Thymus (tissue), 11 donors: ENCODE data around the gene ATP6V1F. TPM values are rescaled to one million over a fixed set of nuclear protein-coding genes. Genes with fewer than 3 reads are reported as not detected.

Experiments used
- DNase-seq, 9 donors: peaks; one replicate each; pipeline ENCODE4 v3.0.0-alpha.2; 2013; ENCODE audit warnings: low spot score in 9 of 9, low read depth in 6 of 9, missing footprints in 1 of 9
- H3K27ac ChIP-seq, 2 donors: one replicate each; pipeline ENCODE4 v1.5.1; 2013; ENCODE audit warnings: control low read depth in 1 of 2, low read depth in 1 of 2, low read length in 1 of 2, mild to moderate bottlenecking in 1 of 2, moderate library complexity in 1 of 2
- H3K27me3 ChIP-seq, 2 donors: one replicate each; pipeline ENCODE4 v1.5.1; 2013; ENCODE audit warnings: low read length in 1 of 2; ENCODE audit not compliant: control insufficient read depth in 2 of 2, insufficient read depth in 1 of 2
- H3K36me3 ChIP-seq, 2 donors: one replicate each; pipeline ENCODE4 v1.5.1; 2013; ENCODE audit warnings: low read length in 1 of 2, mild to moderate bottlenecking in 1 of 2, moderate library complexity in 1 of 2; ENCODE audit not compliant: control insufficient read depth in 2 of 2, insufficient read depth in 2 of 2
- H3K4me1 ChIP-seq, 2 donors: one replicate each; pipeline ENCODE4 v1.5.1; 2013; ENCODE audit warnings: low read length in 2 of 2; ENCODE audit not compliant: control insufficient read depth in 2 of 2, insufficient read depth in 2 of 2
- H3K4me3 ChIP-seq, 2 donors: one replicate each; pipeline ENCODE4 v1.5.1; 2013; ENCODE audit warnings: low read length in 2 of 2, control low read depth in 1 of 2, mild to moderate bottlenecking in 1 of 2
- H3K9me3 ChIP-seq, 2 donors: one replicate each; pipeline ENCODE4 v1.5.1; 2013; ENCODE audit warnings: low read length in 1 of 2, mild to moderate bottlenecking in 1 of 2; ENCODE audit not compliant: control insufficient read depth in 2 of 2, insufficient read depth in 1 of 2
- WGBS: extraction: QIAGEN DNeasy Blood & Tissue Kit; methylation state at CpG from one replicate; pipeline ENCODE4 v1.1.7; 2013; 5-methylcytosine and 5-hydroxymethylcytosine counted together
- polyA plus RNA-seq: library from polyadenylated mRNA; stranded (reverse); fragments of 200-250 nt; gene quantifications from one replicate; pipeline ENCODE4 v1.2.3, GENCODE V29; 2013
- total RNA-seq: library from RNA; stranded (reverse); fragments of 120-200 nt; gene quantifications from one replicate; pipeline ENCODE4 v1.2.4, GENCODE V29; 2013
- donor health status: healthy.

ATP6V1F gene
- total and polyA plus RNA-seq, 2 donors = 107 to 192 TPM

- DNase-seq = peak in 5 of 9 donors; percentile 18 to 59 (median 32)
- peaks cover 14 to 18% of the 10 kb centered on the region in 2 donors for H3K36me3 ChIP-seq
- H3K9me3 ChIP-seq = peaks cover 0 to 3% of the 10 kb centered on the region in 2 donors
- peaks cover 0 to 8% of the 10 kb centered on the region in 2 donors for H3K27me3 ChIP-seq
- peak overlapping the region; percentile 61 to 80 for H3K4me3 ChIP-seq
- peaks cover 9 to 29% of the 10 kb centered on the region in 2 donors for H3K4me1 ChIP-seq
- WGBS = under 1% methylated on average over 6 of the region's 6 CpGs
- peak overlapping the region in 1 of 2 donors; percentile 63 for H3K27ac ChIP-seq
Measured at GRCh38 chr7:128863433-128863989, 855 bp downstream of the ATP6V1F start.

- peaks cover 14 to 18% of the 10 kb centered on the region in 2 donors for H3K36me3 ChIP-seq
- no peak overlapping the region for H3K27ac ChIP-seq
- peaks cover 0 to 3% of the 10 kb centered on the region in 2 donors for H3K9me3 ChIP-seq
- WGBS = 97% methylated on average over 12 of the region's 12 CpGs
- no peak for DNase-seq
- H3K27me3 ChIP-seq = peaks cover 10 to 25% of the 10 kb centered on the region in 2 donors
- H3K4me1 ChIP-seq = peaks cover 22 to 32% of the 10 kb centered on the region in 2 donors
- no peak overlapping the region for H3K4me3 ChIP-seq
Measured at GRCh38 chr7:128865303-128865702, 2.6 kb downstream of the ATP6V1F start.

DNA sequence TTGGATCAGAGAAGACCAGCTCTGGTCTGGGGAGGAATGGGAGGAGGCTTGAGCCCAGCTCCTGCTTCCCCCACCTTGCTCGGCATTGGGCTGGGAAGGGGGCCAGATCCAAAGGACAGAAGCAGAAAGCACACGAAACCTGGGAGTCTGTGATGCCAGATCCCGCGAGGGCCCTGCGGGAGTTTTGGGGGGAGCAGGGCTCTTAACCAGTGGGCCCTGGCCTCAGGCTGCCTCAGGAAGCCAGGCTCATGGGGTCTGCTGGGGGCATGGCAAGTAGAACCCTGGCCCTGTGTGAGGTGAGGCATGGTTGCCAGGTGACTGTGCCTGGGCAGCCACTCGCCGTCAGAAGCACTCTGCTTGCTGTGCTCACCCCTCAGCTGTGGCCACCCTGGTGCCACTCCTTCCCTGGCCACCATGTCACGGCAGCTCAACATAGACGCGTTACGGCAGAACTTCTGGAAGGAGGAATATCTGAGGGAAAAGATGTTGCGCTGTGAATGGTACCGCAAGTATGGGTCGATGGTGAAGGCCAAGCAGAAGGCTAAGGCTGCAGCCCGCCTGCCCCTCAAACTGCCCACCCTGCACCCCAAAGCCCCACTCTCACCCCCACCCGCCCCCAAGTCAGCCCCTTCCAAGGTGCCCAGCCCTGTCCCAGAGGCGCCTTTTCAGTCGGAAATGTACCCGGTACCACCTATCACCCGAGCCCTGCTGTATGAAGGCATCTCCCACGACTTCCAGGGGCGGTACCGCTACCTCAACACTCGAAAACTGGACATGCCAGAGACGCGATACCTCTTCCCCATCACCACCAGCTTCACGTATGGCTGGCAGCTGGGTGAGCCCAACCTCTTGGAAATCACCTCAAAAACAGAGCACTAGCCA lies 3.6 kb downstream of the ATP6V1F start:
- no peak overlapping the region for H3K27ac ChIP-seq
- H3K27me3 ChIP-seq = peaks cover 10 to 34% of the 10 kb centered on the region in 2 donors
- H3K4me1 ChIP-seq = peaks cover 22 to 33% of the 10 kb centered on the region in 2 donors
- no peak for DNase-seq
- peaks cover 14 to 18% of the 10 kb centered on the region in 2 donors for H3K36me3 ChIP-seq
- H3K4me3 ChIP-seq = no peak overlapping the region
- 97% methylated on average over 27 of the region's 27 CpGs for WGBS
- peaks cover 0 to 3% of the 10 kb centered on the region in 2 donors for H3K9me3 ChIP-seq

DNA sequence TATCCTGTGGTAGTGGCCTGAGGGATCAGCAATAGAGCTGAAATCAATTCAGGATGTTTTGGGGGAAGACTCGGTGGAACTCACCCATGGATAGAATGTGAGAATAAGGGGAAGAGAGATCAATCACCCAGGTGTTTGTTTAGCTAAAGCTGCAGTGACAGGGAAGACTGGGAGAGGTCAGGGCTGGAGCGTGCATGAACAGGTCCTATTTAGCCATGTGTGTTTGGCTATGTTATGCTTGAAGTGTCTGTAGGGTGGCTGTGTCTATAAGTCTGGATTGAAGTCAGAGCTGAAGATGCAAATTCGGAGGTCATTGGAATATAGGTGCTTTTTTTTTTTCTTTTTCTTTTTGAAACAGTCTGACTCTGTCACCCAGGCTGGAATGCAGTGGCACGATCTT lies 4.6 kb downstream of the ATP6V1F start:
- Histone ChIP-seq H3K4me1 (peaks cover 22 to 31% of the 10 kb centered on the region in 2 donors), H3K9me3 (peaks cover 0 to 3% of the 10 kb centered on the region in 2 donors), H3K27me3 (peaks cover 10 to 38% of the 10 kb centered on the region in 2 donors), H3K4me3 (no peak overlapping the region), H3K36me3 (peaks cover 14 to 18% of the 10 kb centered on the region in 2 donors), H3K27ac (no peak overlapping the region)
- WGBS = 95% methylated on average over 4 of the region's 4 CpGs
- no peak for DNase-seq

DNA sequence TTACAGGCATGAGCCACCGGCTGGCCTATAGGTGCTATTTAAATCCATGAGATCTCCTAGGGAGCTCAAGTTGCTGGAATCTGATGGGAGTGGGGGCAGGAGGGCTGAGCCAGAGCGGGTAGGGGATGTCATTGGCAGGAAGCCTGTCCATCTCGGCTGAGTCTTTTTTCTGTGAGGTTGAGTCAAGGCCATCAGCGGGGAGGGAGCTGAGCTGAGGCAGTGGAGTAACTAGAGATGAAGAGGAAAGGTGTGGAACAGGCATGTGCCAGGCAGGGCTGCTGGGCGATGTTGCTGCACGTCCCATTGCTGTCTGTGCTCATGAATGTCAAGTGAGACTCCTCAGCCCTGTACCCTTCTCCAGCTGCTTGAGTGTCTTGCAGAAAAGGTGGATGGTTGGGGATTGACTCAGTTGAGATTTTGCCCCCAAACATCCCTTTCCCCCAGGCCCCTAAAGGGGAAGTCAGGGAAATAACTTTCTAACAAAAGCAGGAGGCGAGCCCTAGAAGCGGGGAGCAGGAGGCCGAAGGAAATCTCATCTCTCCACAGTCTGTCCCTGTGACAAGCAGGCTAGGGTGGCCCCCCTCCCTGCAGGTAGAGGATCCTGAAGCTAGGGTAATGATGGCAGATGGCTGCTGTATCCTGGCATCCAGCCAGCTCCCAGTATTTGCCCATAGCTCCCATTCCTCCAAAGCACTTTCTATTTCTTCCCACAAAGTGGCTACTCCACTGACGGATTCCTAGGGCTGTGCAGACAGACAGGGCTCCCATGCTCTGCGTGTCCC lies 5.4 kb downstream of the ATP6V1F start:
- peaks cover 0 to 3% of the 10 kb centered on the region in 2 donors for H3K9me3 ChIP-seq
- peaks cover 14 to 18% of the 10 kb centered on the region in 2 donors for H3K36me3 ChIP-seq
- peaks cover 22 to 28% of the 10 kb centered on the region in 2 donors for H3K4me1 ChIP-seq
- no peak for DNase-seq
- H3K4me3 ChIP-seq = no peak overlapping the region
- H3K27me3 ChIP-seq = peaks cover 10 to 42% of the 10 kb centered on the region in 2 donors
- H3K27ac ChIP-seq = no peak overlapping the region
- WGBS = 95% methylated on average over 11 of the region's 11 CpGs

GRCh38 chr7:128868624-128869137 lies 6.0 kb downstream of the ATP6V1F start:
- Histone ChIP-seq H3K9me3 (peaks cover 0 to 3% of the 10 kb centered on the region in 2 donors), H3K4me3 (peak overlapping the region in 1 of 2 donors; percentile 51), H3K4me1 (peaks cover 17 to 28% of the 10 kb centered on the region in 2 donors), H3K27me3 (peaks cover 10 to 42% of the 10 kb centered on the region in 2 donors), H3K27ac (no peak overlapping the region), H3K36me3 (peaks cover 14 to 18% of the 10 kb centered on the region in 2 donors)
- DNase-seq = no peak
- 64% methylated on average over 13 of the region's 13 CpGs for WGBS

GRCh38 chr7:128869138-128869943 lies 6.7 kb downstream of the ATP6V1F start:
- DNase-seq = peak in 5 of 9 donors; percentile 21 to 57 (median 34)
- H3K4me3 ChIP-seq = peak overlapping the region; percentile 32 to 51
- no peak overlapping the region for H3K27ac ChIP-seq
- H3K9me3 ChIP-seq = peaks cover 0 to 3% of the 10 kb centered on the region in 2 donors
- H3K36me3 ChIP-seq = peaks cover 14 to 18% of the 10 kb centered on the region in 2 donors
- H3K27me3 ChIP-seq = peaks cover 10 to 42% of the 10 kb centered on the region in 2 donors
- peaks cover 13 to 23% of the 10 kb centered on the region in 2 donors for H3K4me1 ChIP-seq
- WGBS = 1% methylated on average over 86 of the region's 86 CpGs

DNA sequence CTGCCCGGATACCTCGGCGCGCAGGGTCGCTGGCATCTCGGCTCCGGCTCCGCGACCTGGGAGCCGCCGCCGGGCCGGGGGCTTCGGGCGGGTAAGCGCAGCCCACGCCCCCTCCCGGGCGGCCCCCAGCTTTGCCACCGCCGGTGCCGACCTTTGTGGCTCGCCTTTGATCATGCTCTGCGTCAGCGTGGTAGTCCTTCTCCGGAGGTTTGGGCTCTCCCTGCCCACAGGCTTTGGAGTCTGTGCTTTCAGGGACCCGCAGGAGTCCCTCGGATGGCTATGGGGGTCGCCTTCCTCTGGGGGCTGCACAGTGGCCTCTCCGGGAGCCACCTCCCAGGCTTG lies 7.3 kb downstream of the ATP6V1F start:
- H3K27ac ChIP-seq = no peak overlapping the region
- H3K4me3 ChIP-seq = peak overlapping the region in 1 of 2 donors; percentile 51
- peaks cover 10 to 42% of the 10 kb centered on the region in 2 donors for H3K27me3 ChIP-seq
- peaks cover 13 to 23% of the 10 kb centered on the region in 2 donors for H3K4me1 ChIP-seq
- peaks cover 0 to 3% of the 10 kb centered on the region in 2 donors for H3K9me3 ChIP-seq
- peak in 1 of 9 donors; percentile 40 for DNase-seq
- WGBS = 6% methylated on average over 30 of the region's 30 CpGs
- H3K36me3 ChIP-seq = peaks cover 12 to 17% of the 10 kb centered on the region in 2 donors
